Occipital lobe (tissue), 2 donors: Measurements from ENCODE around the gene KRTAP1-5. TPM values are rescaled to one million over a fixed set of nuclear protein-coding genes. Genes with fewer than 3 reads are reported as not detected.
"Not testable (repeated sequence)": the region's sequence is repeated elsewhere in the genome, so short reads cannot be mapped to it uniquely, and the experiment has no call there.

Source experiments
- DNase-seq: peaks from one replicate; lab custom pipeline; 2025; lab: John Stamatoyannopoulos, UW
- total RNA-seq: library from RNA; depleted of rRNA; stranded (reverse); fragments of >200 nt; gene quantifications from one replicate; pipeline ENCODE4 v1.2.3, GENCODE V29; 2014

Gene KRTAP1-5, protein sequence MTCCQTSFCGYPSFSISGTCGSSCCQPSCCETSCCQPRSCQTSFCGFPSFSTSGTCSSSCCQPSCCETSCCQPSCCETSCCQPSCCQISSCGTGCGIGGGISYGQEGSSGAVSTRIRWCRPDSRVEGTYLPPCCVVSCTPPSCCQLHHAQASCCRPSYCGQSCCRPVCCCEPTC
- not detected for total RNA-seq

DNA sequence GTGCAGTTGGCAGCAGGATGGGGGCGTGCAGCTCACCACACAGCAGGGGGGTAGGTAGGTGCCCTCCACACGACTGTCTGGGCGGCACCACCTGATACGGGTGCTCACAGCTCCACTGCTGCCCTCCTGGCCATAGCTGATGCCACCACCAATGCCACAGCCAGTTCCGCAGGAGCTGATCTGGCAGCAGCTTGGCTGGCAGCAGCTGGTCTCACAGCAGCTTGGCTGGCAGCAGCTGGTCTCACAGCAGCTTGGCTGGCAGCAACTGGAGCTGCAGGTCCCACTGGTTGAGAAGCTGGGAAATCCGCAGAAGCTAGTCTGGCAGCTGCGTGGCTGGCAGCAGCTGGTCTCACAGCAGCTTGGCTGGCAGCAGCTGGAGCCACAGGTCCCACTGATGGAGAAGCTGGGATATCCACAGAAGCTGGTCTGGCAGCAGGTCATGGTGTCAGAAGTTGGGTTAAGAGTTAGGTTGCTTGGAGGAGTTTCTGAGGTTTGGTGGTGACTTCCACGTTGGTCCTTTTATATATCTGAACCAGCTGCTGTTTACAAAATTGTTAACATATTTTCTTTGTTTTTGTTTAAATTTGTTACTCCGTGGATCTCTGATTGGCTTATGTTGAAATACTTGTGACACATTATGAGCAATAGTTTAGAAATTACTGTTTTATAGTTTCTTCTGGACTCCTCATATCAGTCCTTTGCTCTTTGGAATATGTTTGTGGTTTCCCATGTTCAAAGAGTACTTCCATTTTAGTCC lies at the start of gene KRTAP1-5:
TSS of gene KRTAP1-5 (minus strand) at position 494 of the 757 bp plus-strand sequence. CDS start at position 441, 53 bp downstream.
- DNase-seq = no peak

GRCh38 chr17:41076788-41077187 lies 49.8 kb upstream of the KRTAP1-5 start:
- no peak for DNase-seq

DNA sequence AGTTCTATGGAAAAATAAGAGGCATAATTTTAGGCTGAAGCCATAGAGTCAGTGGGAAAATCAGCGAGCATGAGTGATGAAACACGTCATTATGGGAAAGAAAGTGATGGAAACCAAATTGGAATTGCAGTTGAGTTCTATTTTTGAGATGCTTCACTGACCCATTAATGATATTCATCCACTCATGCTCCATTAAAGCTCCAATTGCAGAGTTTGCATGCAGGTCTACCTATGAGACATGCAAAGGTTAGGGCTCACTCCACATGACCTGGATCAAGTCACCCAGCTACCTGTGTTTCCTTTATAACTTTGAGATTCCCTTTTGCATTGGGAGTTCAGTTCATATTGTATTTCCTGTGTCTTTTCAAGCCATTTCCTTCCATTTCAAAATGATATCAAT lies 46.7 kb upstream of the KRTAP1-5 start:
- no peak for DNase-seq

DNA sequence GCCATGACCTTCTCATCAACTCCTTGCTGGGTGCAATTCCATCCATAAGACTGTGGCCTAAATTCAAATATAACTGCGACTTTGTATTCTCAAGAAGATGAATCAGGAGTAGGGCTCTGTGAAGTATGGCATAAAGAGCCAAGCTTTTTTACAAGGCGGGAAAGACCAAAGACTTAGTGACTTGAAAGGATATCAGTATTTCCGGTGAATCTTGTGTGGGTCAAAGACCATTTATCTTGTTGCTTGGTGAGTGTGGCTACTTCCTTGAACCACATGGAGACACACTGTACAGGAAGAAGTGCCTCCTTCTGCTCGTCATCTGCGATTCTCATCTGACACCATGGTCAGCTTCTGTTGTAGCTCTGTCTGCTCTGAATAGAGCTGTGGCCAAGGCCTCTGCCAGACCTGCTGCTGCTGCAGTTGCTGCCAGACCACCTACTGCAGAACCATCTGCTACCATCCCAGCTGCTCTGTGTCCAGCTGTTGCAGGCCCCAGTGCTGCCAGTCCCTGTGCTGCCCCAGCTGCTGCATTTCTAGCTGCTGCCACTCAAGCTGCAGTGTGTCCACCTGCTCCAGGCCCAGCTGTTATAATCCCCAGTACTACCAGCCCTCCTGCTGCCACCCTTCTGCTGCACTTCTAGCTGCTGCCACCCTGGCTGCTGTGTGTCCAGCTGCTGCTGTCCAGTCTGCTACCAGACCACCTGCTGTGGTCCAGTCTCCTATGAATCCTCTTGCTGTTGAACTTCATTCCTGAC lies 44.8 kb upstream of the KRTAP1-5 start:
- no peak for DNase-seq

DNA sequence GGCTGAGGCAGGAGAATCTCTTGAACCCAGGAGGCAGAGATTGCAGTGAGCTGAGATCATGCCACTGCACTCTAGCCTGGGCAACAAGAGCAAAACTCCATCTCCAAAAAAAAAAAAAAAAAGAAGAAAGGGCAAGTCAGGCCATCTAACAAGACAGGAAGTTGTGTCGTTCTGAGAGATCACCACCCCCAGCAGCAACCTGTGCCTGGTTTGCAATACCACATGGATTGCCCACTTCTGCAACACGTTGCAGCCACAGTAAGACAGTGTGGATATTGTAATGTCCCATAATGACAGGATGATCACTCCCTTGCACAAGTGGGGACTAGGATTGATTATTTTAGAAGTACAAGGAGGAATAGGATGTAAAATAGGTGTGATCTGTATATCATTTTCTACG lies 42.0 kb upstream of the KRTAP1-5 start:
- no peak for DNase-seq

DNA sequence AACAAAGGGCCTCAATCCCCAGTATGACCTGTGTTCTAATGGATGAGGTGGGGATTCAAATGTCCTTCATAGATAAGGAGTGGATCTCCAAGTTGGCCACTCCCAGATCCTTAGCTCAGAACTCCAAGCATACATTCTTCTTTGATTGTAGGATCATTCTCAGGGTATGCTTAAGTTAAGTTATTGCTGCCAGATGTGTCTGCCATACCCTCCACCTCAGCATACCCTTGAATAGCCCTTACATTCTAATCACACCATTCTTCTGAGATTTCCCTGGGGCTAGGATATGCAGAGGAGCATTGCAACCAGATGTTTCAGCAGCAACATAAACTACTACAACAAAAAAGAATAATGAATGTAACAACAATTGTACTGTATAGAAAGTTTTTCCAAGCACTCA lies 40.3 kb upstream of the KRTAP1-5 start:
- DNase-seq = no peak

GRCh38 chr17:41065829-41066624 lies 39.0 kb upstream of the KRTAP1-5 start, which contains the start of gene KRTAP2-4:
KRTAP2-4 (minus strand) TSS chr17:41065879; CDS start chr17:41065845, 34 bp downstream.
- DNase-seq = no peak

GRCh38 chr17:41065016-41065689 lies 38.1 kb upstream of the KRTAP1-5 start:
- DNase-seq = not testable (repeated sequence)

GRCh38 chr17:41064301-41064700 lies 37.3 kb upstream of the KRTAP1-5 start:
- no peak for DNase-seq

DNA sequence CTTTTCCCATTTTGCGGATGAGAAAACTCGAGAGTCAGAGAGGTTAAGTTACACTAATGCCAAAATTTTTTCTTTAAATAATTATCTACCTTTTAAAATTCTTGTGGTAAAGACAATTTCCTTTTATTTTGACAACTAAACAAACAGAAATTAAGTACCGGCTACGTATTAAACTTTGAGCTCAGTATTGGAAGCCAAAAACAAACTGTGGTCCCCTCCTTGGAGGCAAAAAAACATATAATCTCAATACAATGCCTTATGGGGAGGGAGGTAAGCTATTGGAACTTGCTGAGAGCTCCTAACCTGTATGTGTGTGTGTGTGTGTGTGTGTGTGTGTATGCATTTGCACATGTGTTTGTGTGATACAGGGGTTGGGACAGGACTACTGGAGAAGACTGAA lies 36.4 kb upstream of the KRTAP1-5 start:
- DNase-seq = no peak

DNA sequence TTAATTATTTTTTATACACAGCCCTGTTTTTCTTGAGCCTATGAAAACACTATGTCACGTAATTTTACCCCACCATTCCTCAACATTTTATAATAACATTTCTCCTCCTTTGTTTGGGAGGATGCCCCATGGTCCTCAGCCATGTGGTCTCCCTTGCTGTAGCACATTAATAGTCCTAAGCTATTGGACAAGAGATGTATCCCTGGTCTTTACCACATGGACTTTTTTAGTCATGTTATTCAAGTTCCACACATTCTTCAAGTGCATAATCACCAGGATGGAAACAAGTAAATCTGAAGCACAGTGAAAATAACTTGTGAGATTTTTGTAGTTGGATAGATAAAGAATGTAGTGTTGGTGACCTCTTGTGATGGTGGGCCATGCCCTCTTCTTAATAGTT lies 35.0 kb upstream of the KRTAP1-5 start:
- no peak for DNase-seq

- DNase-seq = no peak
These were observed 33.1 kb upstream of the KRTAP1-5 start, which contains the start of gene KRTAP2-3 for GRCh38 chr17:41060052-41060604. KRTAP2-3 (minus strand) TSS chr17:41060114; CDS start chr17:41060050, 64 bp downstream.

DNA sequence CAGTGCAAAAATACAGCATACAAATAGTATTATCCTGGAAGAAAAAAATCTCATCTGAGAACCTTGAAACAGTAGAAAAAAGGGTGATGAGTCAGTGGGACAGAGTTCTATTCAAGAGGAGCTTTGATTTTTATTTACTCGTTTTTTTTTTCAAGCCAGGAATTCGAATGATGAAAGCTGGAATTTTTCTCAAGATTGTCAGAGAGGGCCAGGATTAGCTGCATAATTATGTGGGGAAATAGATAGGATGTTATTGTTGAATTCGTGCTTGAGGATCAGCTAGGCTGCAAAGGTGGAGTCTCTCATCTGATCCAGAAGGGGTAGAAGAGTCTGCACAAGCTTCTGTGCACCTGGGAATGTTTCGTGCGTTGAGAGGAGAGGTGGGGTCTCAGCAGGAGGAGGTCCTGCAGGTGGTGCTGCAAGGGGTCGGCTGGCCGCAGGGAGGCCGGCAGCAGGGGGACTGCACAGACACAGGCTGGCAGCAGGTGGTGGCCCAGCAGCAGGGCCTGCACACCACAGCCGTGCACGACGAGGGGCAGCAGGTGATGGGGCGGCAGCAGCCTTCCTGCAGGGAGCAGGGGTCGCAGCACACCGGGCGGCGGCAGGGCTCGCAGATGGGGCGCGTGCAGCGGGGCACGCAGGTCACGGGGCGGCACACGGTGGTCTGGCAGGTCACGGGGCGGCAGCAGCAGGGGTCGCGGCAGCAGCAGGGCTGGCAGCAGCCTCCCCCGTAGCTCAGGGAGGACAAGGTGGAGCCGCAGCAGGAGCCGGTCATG lies 32.5 kb upstream of the KRTAP1-5 start:
- DNase-seq = not testable (repeated sequence)

DNA sequence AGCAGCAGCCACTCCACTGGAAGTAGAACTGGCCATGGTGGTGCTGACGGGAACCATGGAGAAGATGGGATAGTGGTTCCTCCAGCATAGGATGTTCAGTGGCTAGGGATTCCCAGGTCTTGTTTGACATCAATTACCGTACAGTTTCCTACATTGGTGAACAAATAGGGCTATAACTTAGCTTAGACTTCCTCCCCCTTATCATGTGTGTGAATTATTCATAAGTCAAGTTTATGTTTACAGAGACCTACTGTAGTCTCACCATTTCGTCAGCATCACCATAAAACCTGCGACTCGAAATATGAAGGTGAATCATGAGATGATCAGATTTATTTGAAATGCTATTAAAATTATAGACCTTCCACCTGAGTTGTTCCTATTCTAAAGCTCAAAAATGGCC lies 31.7 kb upstream of the KRTAP1-5 start:
- DNase-seq = no peak

DNA sequence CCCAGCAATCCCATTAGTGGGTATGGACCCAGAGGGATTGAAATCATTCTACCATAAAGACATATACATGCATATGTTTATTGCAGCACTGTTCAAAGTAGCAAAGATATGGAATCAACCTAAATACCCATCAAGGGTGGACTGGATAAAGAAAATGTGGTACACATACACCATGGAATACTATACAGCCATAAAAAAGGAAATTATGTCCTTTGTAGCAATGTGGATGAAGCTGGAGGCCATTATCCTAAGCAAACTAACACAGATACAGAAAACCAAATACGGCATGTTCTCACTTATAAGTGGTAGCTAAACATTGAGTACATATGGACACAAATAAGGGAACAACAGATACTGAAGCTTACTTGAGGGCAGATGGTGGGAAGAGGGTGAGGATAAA lies 30.5 kb upstream of the KRTAP1-5 start:
- DNase-seq = no peak

- DNase-seq = not testable (repeated sequence)
These were observed 28.1 kb upstream of the KRTAP1-5 start, which contains the start of gene KRTAP2-2 for GRCh38 chr17:41055130-41055529. KRTAP2-2 (minus strand) TSS chr17:41055230; CDS start chr17:41055211, 19 bp downstream.

GRCh38 chr17:41054556-41054955 lies 27.5 kb upstream of the KRTAP1-5 start:
- DNase-seq = not testable (repeated sequence)

DNA sequence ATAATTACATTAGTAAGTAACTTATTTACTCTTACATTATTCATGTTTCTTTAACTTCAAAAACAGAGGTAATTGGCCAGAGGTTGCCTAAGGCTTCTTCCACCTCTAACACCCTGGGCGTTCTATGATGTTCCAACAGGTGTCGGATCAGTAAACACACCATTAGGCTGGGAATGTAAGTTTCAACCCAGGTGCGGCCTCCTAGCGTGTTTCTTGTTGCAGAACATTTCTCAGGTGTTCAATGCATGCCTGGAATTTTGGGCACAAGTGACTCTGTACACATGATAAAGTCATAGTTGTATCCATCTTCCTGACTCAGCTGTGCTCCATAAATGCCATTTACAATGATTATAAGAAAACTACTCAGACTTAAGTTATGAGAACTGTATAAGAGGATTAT lies 27.0 kb upstream of the KRTAP1-5 start:
- no peak for DNase-seq

- no peak for DNase-seq
These were observed 25.6 kb upstream of the KRTAP1-5 start for GRCh38 chr17:41052566-41052965.

DNA sequence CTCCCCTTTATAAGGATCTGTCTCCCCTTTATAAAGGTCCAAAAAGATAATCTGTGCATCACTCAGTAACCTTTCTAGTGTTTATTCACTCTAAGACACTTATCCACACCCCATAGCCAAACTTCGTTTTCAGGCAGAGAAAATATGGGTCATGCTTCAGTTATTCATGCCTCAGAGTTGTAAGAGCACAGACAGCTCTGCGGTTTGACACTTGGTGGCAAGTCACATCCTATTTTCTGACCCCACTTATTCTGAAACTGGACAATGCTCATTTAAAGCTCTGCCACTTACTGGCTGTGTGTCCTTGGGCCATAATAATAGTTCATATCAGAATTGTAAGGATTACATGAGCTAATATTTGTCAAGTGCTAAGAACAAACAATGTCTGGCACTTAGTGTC lies 22.1 kb upstream of the KRTAP1-5 start:
- no peak for DNase-seq
